Measurements from ENCODE around the gene GRM1. TPM values are rescaled to one million over a fixed set of nuclear protein-coding genes. Genes with fewer than 3 reads are reported as not detected.

GRM1 gene
- total and polyA plus RNA-seq, 2 donors (not counting 3 experiments of a cell fraction or from before 2014, with no cell fraction given), result 0.07 TPM; not detected in 1

- Histone ChIP-seq H2AFZ (ENCODE audit: low read depth, low read length) (no peak overlapping the region), H3K9me3 (replicated peaks; ENCODE audit: control insufficient read depth, insufficient read depth, low read length) (no peaks in the 10 kb centered on the region), H4K20me1 (replicated peaks; ENCODE audit: control insufficient read depth, extremely low read depth, insufficient read depth, low read length) (no peaks in the 10 kb centered on the region), H3K4me1 (ENCODE audit: control insufficient read depth, extremely low read depth, insufficient read depth, low read length) (no peaks in the 10 kb centered on the region), H3K4me3 (replicated peaks in 1 of 3; ENCODE audit: insufficient read depth in 1 of 3, low read depth in 1 of 3, low read length in 3 of 3) (no peak overlapping the region), H3K27ac (ENCODE audit: insufficient read depth, low read depth, low read length) (no peak overlapping the region), H3K79me2 (ENCODE audit: control insufficient read depth, insufficient read depth, low read length) (no peaks in the 10 kb centered on the region), H3K9ac (replicated peaks; ENCODE audit: extremely low read depth, insufficient read depth, low read length) (no peak overlapping the region), H3K36me3 (ENCODE audit: control insufficient read depth in 2 of 2, extremely low read depth in 1 of 2, insufficient read depth in 2 of 2, low read length in 2 of 2) (no peaks in the 10 kb centered on the region), H3K9me1 (replicated peaks; ENCODE audit: control insufficient read depth, extremely low read depth, insufficient read depth, low read length) (no peaks in the 10 kb centered on the region), H3K4me2 (ENCODE audit: insufficient read depth, low read length) (no peak overlapping the region), H3K27me3 (ENCODE audit: control insufficient read depth in 2 of 2, insufficient read depth in 2 of 2, low read length in 2 of 2) (no peaks in the 10 kb centered on the region)
- FAIRE-seq (no peak), DNase-seq (ENCODE audit: low read depth, low spot score) (no peak)
- ChIA-PET CTCF (no interaction called here), POLR2A (no interaction called here)
- dilution Hi-C loops (cut with MboI; ENCODE audit: extremely low pct_ligation_motif_present, low sequenced_read_pairs) (no loop called here), intact Hi-C loops (cut with micrococcal nuclease) (no loop called here)
- TF ChIP-seq POLR2AphosphoS5 (IDR thresholded peaks at IDR 0.05; ENCODE audit: insufficient read depth, low read depth, low read length), result no peak
- TF ChIP-seq GATA2 (IDR thresholded peaks at IDR 0.05; ENCODE audit: insufficient read depth, insufficient read length, low read depth, low read length), result no peak
- TF ChIP-seq MYC (IDR thresholded peaks at IDR 0.05; ENCODE audit: low read depth, low read length), result no peak
- TF ChIP-seq FOS (IDR thresholded peaks at IDR 0.05; ENCODE audit: borderline replicate concordance, insufficient read depth, low read length), result no peak
- TF ChIP-seq, protein P1, sequence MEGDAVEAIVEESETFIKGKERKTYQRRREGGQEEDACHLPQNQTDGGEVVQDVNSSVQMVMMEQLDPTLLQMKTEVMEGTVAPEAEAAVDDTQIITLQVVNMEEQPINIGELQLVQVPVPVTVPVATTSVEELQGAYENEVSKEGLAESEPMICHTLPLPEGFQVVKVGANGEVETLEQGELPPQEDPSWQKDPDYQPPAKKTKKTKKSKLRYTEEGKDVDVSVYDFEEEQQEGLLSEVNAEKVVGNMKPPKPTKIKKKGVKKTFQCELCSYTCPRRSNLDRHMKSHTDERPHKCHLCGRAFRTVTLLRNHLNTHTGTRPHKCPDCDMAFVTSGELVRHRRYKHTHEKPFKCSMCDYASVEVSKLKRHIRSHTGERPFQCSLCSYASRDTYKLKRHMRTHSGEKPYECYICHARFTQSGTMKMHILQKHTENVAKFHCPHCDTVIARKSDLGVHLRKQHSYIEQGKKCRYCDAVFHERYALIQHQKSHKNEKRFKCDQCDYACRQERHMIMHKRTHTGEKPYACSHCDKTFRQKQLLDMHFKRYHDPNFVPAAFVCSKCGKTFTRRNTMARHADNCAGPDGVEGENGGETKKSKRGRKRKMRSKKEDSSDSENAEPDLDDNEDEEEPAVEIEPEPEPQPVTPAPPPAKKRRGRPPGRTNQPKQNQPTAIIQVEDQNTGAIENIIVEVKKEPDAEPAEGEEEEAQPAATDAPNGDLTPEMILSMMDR (IDR thresholded peaks at IDR 0.05; ENCODE audit: extremely low read depth in 1 of 2, insufficient read depth in 1 of 2, low read depth in 1 of 2, low read length in 2 of 2), result no peak
- no TSS peak for BruUV-seq (replicated peaks)
Measured at GRCh38 chr6:146345598-146345997, 316.7 kb downstream of the GRM1 start.

DNA sequence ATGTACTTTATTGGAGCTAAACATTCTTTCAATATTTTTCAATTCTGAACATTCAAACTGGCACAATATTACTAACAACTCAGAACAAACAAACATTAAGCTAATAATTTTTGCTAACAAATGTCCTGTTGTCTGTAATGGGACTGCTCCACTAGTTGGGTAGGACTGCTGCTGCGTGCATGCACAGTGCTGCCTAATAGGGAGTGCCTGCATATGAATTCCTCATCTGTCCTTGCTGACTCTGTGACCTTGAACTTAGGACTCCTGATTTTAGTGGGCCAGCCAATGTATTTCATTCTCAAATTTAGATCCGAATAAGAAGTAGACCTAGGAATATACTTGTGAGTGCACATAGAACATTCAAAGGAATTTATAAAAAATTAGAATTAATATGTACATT, 318.2 kb downstream of the GRM1 start:
- POLR2A ChIA-PET, result no interaction called here
- Histone ChIP-seq H3K9me3 (replicated peaks; ENCODE audit: control insufficient read depth, insufficient read depth, low read length) (no peaks in the 10 kb centered on the region), H3K4me1 (ENCODE audit: control insufficient read depth, extremely low read depth, insufficient read depth, low read length) (no peaks in the 10 kb centered on the region), H3K9me1 (replicated peaks; ENCODE audit: control insufficient read depth, extremely low read depth, insufficient read depth, low read length) (no peaks in the 10 kb centered on the region), H3K9ac (replicated peaks; ENCODE audit: extremely low read depth, insufficient read depth, low read length) (no peak overlapping the region), H2AFZ (ENCODE audit: low read depth, low read length) (no peak overlapping the region), H3K36me3 (ENCODE audit: control insufficient read depth in 2 of 2, extremely low read depth in 1 of 2, insufficient read depth in 2 of 2, low read length in 2 of 2) (no peaks in the 10 kb centered on the region), H4K20me1 (replicated peaks; ENCODE audit: control insufficient read depth, extremely low read depth, insufficient read depth, low read length) (no peaks in the 10 kb centered on the region), H3K27ac (ENCODE audit: insufficient read depth, low read depth, low read length) (no peak overlapping the region), H3K27me3 (ENCODE audit: control insufficient read depth in 2 of 2, insufficient read depth in 2 of 2, low read length in 2 of 2) (no peaks in the 10 kb centered on the region), H3K79me2 (ENCODE audit: control insufficient read depth, insufficient read depth, low read length) (no peaks in the 10 kb centered on the region), H3K4me3 (replicated peaks in 1 of 3; ENCODE audit: insufficient read depth in 1 of 3, low read depth in 1 of 3, low read length in 3 of 3) (no peak overlapping the region), H3K4me2 (ENCODE audit: insufficient read depth, low read length) (no peak overlapping the region)
- intact Hi-C loops (cut with micrococcal nuclease) (no loop called here), dilution Hi-C loops (cut with MboI; ENCODE audit: extremely low pct_ligation_motif_present, low sequenced_read_pairs) (no loop called here)
- CTCF ChIA-PET, result no interaction called here
- DNase-seq (ENCODE audit: low read depth, low spot score) (no peak), FAIRE-seq (no peak)
- BruUV-seq (replicated peaks), result no TSS peak
- no peak for TF ChIP-seq POLR2A (IDR thresholded peaks at IDR 0.05; ENCODE audit: low read depth, low read length)
- TF ChIP-seq EZH2 (IDR thresholded peaks at IDR 0.05; ENCODE audit: borderline replicate concordance, low read depth, low read length, severe bottlenecking), result no peak
- TF ChIP-seq MYC (IDR thresholded peaks at IDR 0.05; ENCODE audit: low read depth, low read length), result no peak
- TF ChIP-seq, protein P1 (IDR thresholded peaks at IDR 0.05; ENCODE audit: extremely low read depth in 1 of 2, insufficient read depth in 1 of 2, low read depth in 1 of 2, low read length in 2 of 2), result no peak
- TF ChIP-seq GATA2 (IDR thresholded peaks at IDR 0.05; ENCODE audit: insufficient read depth, insufficient read length, low read depth, low read length), result no peak
- TF ChIP-seq FOS (IDR thresholded peaks at IDR 0.05; ENCODE audit: borderline replicate concordance, insufficient read depth, low read length), result no peak
- TF ChIP-seq MAX (IDR thresholded peaks at IDR 0.05; ENCODE audit: insufficient read depth, insufficient read length), result no peak
- TF ChIP-seq POLR2AphosphoS5 (IDR thresholded peaks at IDR 0.05; ENCODE audit: insufficient read depth, low read depth, low read length), result no peak
- TF ChIP-seq JUN (IDR thresholded peaks at IDR 0.05; ENCODE audit: borderline replicate concordance, insufficient read depth, insufficient read length, low read depth), result no peak

Data from endothelial cell of umbilical vein (primary cell).